A549 (cell line): ENCODE results near the gene CIB4.

ENCODE experiments used
- CTCF ChIP-seq: fragments of >200 bp; sonication (Bioruptor Twin); formaldehyde crosslinking; IDR thresholded peaks from 3 replicates; pipeline ENCODE4 v1.5.1; 2016
- HOXA7 ChIP-seq: fragments of 250-450 bp; sonication (Bioruptor Pico); IDR thresholded peaks from 2 replicates; pipeline ENCODE4 v1.5.0; 2020; ENCODE audit warnings: mild to moderate bottlenecking, moderate library complexity
- RAD21 ChIP-seq, 2 experiments: fragments of >200 bp in 1 of 2; sonication (Bioruptor Twin) in 1 of 2; formaldehyde crosslinking in 1 of 2; IDR thresholded peaks in 1 of 2; conservative IDR thresholded peaks in 1 of 2; 2 replicates in 1 of 2; 3 replicates in 1 of 2; pipeline ENCODE4 v1.6.1; 2012 to 2018; ENCODE audit warnings: inconsistent platforms in 1 of 2
- RFX5 ChIP-seq: fragments of 450-650 bp; IDR thresholded peaks from 2 replicates; pipeline ENCODE4 v1.7.1; 2014; ENCODE audit warnings: antibody characterized with exemption, mild to moderate bottlenecking, moderate library complexity

- no peak for TF ChIP-seq HOXA7 (CRISPR knock-in tag)
- no peak for TF ChIP-seq CTCF
- no peak for TF ChIP-seq RFX5
- no peak for TF ChIP-seq RAD21 (conservative IDR thresholded peaks at IDR 0.05 in 1 of 2, IDR thresholded peaks at IDR 0.05 in 1 of 2)
Measured at GRCh38 chr2:26556309-26557243, 84.6 kb downstream of the CIB4 start.
